ENCODE measurements around the gene GJA4. TPM values are rescaled to one million over a fixed set of nuclear protein-coding genes. Genes with fewer than 3 reads are reported as not detected.
A peak's percentile ranks its signal among the peaks of the same experiment; 100 is the strongest.

The GJA4 gene
- total and polyA plus RNA-seq, 2 of the 13 experiments (the other 11 are each of a cell fraction or from before 2014, with no cell fraction given) = not detected

- peak; percentile 76; the same call in 1 of the 2 replicates for TF ChIP-seq PATZ1 (CRISPR knock-in tag; IDR thresholded peaks at IDR 0.05)
Measured at GRCh38 chr1:34844252-34844634, 51.4 kb downstream of the GJA4 start (continued).

Other genes with a start within 250 kb of the GJA4 start
- gene GJB5, start 38.0 kb upstream of the GJA4 start, total RNA-seq (2016; rRNA removed; fragmentation: Illumina TruSeq; extraction: Trizol) = not detected in 2 replicates
- gene GJB5, start 38.0 kb upstream of the GJA4 start, polyA plus RNA-seq (2011; rRNA removed) = not detected in 2 replicates
- not detected in 2 replicates for gene GJB4, start 33.3 kb upstream of the GJA4 start, total RNA-seq (2016; rRNA removed; fragmentation: Illumina TruSeq; extraction: Trizol)
- gene GJB4, start 33.3 kb upstream of the GJA4 start, polyA plus RNA-seq (2011; rRNA removed) = not detected in 2 replicates
- gene GJB3, start 11.8 kb upstream of the GJA4 start, total RNA-seq (2016; rRNA removed; fragmentation: Illumina TruSeq; extraction: Trizol) = not detected in 2 replicates
- gene GJB3, start 11.8 kb upstream of the GJA4 start, polyA plus RNA-seq (2011; rRNA removed) = not detected in 2 replicates
- 41.3 and 42.9 TPM in 2 replicates for gene SMIM12, start 66.8 kb downstream of the GJA4 start, total RNA-seq (2016; rRNA removed; fragmentation: Illumina TruSeq; extraction: Trizol)
- gene SMIM12, start 66.8 kb downstream of the GJA4 start, polyA plus RNA-seq (2011; rRNA removed) = 20.1 and 22.2 TPM in 2 replicates
- 0.04 and 0.06 TPM in 2 replicates for gene DLGAP3, start 136.7 kb downstream of the GJA4 start, total RNA-seq (2016; rRNA removed; fragmentation: Illumina TruSeq; extraction: Trizol)
- gene DLGAP3, start 136.7 kb downstream of the GJA4 start, polyA plus RNA-seq (2011; rRNA removed) = 0.03 and 0.12 TPM in 2 replicates
- 4.5 and 11.5 TPM in 2 replicates for gene TMEM35B, start 192.3 kb downstream of the GJA4 start, total RNA-seq (2016; rRNA removed; fragmentation: Illumina TruSeq; extraction: Trizol)
- gene TMEM35B, start 192.3 kb downstream of the GJA4 start, polyA plus RNA-seq (2011; rRNA removed) = 23.3 and 26.0 TPM in 2 replicates
- 8.5 and 10.3 TPM in 2 replicates for gene ZMYM6, start 238.9 kb downstream of the GJA4 start, total RNA-seq (2016; rRNA removed; fragmentation: Illumina TruSeq; extraction: Trizol)
- 9.4 and 10.2 TPM in 2 replicates for gene ZMYM6, start 238.9 kb downstream of the GJA4 start, polyA plus RNA-seq (2011; rRNA removed)

Data from HepG2 (cell line).